Measurements from ENCODE around the gene SMARCAD1. TPM values are rescaled to one million over a fixed set of nuclear protein-coding genes. Genes with fewer than 3 reads are reported as not detected.

The SMARCAD1 gene
- total and polyA plus RNA-seq, 2 experiments from 2014 or later: 14.7 to 58.1 TPM

DNA sequence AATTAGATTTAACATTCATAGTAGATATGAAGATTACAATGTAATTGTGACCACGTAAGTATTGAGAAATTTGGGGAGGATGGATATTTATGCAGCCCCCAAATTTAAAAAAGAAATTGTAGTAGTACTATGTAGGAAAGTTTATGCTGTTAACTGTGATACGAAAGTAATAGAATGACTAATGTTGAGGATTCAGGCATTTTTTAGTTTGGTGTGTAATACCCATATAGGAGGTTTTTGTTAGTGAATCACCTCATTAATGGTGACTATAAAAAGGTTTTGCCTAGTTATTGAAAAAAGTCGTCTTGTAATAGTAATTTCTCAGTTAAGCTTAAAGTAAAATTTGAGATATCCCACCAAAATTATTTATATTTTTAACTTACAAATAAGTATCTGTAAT is 67.2 kb downstream of the SMARCAD1 start:
- Histone ChIP-seq H3K4me1 (ENCODE audit: insufficient read depth) (no peaks in the 10 kb centered on the region), H3K27me3 (no peaks in the 10 kb centered on the region), H3K79me2 (no peaks in the 10 kb centered on the region), H3K4me2 (no peak overlapping the region), H3K9me2 (replicated peaks; ENCODE audit: insufficient read depth) (no peaks in the 10 kb centered on the region), H3K36me3 (replicated peaks; ENCODE audit: insufficient read depth, low read depth) (no peaks in the 10 kb centered on the region), H3K27ac (no peak overlapping the region), H3K9me3 (ENCODE audit: low read depth) (no peaks in the 10 kb centered on the region), H4K20me1 (ENCODE audit: insufficient read depth, poor library complexity, severe bottlenecking) (no peaks in the 10 kb centered on the region), H2AFZ (no peak overlapping the region), H3K4me3 (no peak overlapping the region)
- TF ChIP-seq, protein P1, sequence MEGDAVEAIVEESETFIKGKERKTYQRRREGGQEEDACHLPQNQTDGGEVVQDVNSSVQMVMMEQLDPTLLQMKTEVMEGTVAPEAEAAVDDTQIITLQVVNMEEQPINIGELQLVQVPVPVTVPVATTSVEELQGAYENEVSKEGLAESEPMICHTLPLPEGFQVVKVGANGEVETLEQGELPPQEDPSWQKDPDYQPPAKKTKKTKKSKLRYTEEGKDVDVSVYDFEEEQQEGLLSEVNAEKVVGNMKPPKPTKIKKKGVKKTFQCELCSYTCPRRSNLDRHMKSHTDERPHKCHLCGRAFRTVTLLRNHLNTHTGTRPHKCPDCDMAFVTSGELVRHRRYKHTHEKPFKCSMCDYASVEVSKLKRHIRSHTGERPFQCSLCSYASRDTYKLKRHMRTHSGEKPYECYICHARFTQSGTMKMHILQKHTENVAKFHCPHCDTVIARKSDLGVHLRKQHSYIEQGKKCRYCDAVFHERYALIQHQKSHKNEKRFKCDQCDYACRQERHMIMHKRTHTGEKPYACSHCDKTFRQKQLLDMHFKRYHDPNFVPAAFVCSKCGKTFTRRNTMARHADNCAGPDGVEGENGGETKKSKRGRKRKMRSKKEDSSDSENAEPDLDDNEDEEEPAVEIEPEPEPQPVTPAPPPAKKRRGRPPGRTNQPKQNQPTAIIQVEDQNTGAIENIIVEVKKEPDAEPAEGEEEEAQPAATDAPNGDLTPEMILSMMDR (IDR thresholded peaks at IDR 0.05; ENCODE audit: poor library complexity): no peak
- TF ChIP-seq EZH2 (IDR thresholded peaks at IDR 0.05; ENCODE audit: borderline replicate concordance) (no peak), EZH2phosphoT487 (IDR thresholded peaks at IDR 0.05; ENCODE audit: low read depth, severe bottlenecking, unreplicated experiment) (no peak)
- no peak for DNase-seq (ENCODE audit: low spot score)
- 93% methylated on average over 3 of the region's 3 CpGs for WGBS (ENCODE audit: low lambda C conversion rate, missing lambda C conversion rate)

DNA sequence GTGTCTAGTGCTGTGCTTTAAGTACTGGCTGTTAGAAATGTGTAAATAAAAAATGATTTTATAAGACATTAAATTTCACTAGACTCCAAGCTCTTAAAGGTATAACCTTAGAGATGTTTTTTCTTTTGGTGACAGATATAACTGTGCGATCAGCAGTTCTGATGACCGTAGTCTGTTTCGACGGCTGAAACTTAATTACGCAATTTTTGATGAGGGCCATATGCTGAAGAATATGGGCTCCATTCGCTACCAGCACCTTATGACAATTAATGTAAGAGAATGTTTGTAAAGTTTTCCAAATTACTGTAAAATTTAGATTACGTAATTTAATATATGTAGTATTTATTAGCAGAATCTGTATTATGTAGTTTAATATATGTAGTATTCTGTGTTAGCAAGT is 68.5 kb downstream of the SMARCAD1 start:
- WGBS (ENCODE audit: low lambda C conversion rate, missing lambda C conversion rate): 94% methylated on average over 7 of the region's 7 CpGs
- Histone ChIP-seq H3K9me2 (replicated peaks; ENCODE audit: insufficient read depth) (no peaks in the 10 kb centered on the region), H3K79me2 (no peaks in the 10 kb centered on the region), H3K4me3 (no peak overlapping the region), H2AFZ (no peak overlapping the region), H3K4me2 (no peak overlapping the region), H4K20me1 (ENCODE audit: insufficient read depth, poor library complexity, severe bottlenecking) (no peaks in the 10 kb centered on the region), H3K4me1 (ENCODE audit: insufficient read depth) (no peaks in the 10 kb centered on the region), H3K36me3 (replicated peaks; ENCODE audit: insufficient read depth, low read depth) (peaks cover 3% of the 10 kb centered on the region), H3K27me3 (no peaks in the 10 kb centered on the region), H3K9me3 (ENCODE audit: low read depth) (no peaks in the 10 kb centered on the region), H3K27ac (no peak overlapping the region)
- DNase-seq (ENCODE audit: low spot score): no peak
- TF ChIP-seq, protein P1 (IDR thresholded peaks at IDR 0.05; ENCODE audit: poor library complexity): no peak
- TF ChIP-seq EZH2 (IDR thresholded peaks at IDR 0.05; ENCODE audit: borderline replicate concordance) (no peak), EZH2phosphoT487 (IDR thresholded peaks at IDR 0.05; ENCODE audit: low read depth, severe bottlenecking, unreplicated experiment) (no peak)

DNA sequence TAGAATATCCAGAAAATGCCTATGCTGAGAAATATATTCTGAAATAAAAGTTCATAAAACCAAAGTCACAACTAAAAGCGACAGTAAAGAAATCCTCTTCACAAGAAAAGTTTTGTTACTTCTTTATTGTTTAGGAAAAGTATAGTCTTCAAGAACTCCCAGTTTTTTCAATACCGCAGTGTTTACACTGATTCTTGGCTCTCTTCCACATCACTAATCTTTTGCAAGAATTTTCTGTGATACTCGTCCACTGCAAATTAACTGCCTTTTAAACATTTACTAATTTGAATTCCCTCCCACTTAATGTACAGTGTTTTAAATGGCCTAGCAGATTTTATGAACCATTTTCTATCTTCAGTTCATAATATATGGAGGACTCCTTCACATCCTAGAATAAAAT is 69.9 kb downstream of the SMARCAD1 start:
- no peaks in the 10 kb centered on the region for H4K20me1 ChIP-seq (ENCODE audit: insufficient read depth, poor library complexity, severe bottlenecking)
- no peaks in the 10 kb centered on the region for H3K9me3 ChIP-seq (ENCODE audit: low read depth)
- H3K36me3 ChIP-seq (replicated peaks; ENCODE audit: insufficient read depth, low read depth): peaks cover 5% of the 10 kb centered on the region
- TF ChIP-seq EZH2phosphoT487 (IDR thresholded peaks at IDR 0.05; ENCODE audit: low read depth, severe bottlenecking, unreplicated experiment) (no peak), EZH2 (IDR thresholded peaks at IDR 0.05; ENCODE audit: borderline replicate concordance) (no peak)
- no peaks in the 10 kb centered on the region for H3K9me2 ChIP-seq (replicated peaks; ENCODE audit: insufficient read depth)
- H3K4me1 ChIP-seq (ENCODE audit: insufficient read depth): no peaks in the 10 kb centered on the region
- DNase-seq (ENCODE audit: low spot score): no peak
- H3K4me3 ChIP-seq: no peak overlapping the region
- no peak overlapping the region for H3K27ac ChIP-seq
- no peak overlapping the region for H3K4me2 ChIP-seq
- H3K79me2 ChIP-seq: no peaks in the 10 kb centered on the region
- 65% methylated on average over 3 of the region's 3 CpGs for WGBS (ENCODE audit: low lambda C conversion rate, missing lambda C conversion rate)
- no peak overlapping the region for H2AFZ ChIP-seq
- H3K27me3 ChIP-seq: no peaks in the 10 kb centered on the region

DNA sequence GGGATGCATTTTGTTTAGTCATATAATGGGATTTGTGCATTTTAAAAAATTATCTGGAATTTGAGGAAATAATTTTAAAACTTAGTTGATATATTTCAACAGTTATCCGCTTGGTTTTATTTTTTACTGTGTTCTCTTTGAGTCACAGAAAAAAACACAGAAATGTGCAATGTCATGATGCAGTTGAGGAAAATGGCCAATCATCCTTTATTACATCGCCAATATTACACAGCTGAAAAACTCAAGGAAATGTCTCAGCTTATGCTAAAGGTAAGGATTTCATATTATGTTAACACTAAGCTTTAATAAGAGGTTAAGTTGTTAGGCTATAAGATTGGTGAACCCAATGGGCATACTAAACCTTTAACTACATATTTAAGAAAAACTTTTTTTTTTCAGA is 71.1 kb downstream of the SMARCAD1 start:
- Histone ChIP-seq H3K79me2 (no peaks in the 10 kb centered on the region), H4K20me1 (ENCODE audit: insufficient read depth, poor library complexity, severe bottlenecking) (no peaks in the 10 kb centered on the region), H3K4me3 (no peak overlapping the region), H3K4me1 (ENCODE audit: insufficient read depth) (no peaks in the 10 kb centered on the region), H3K27ac (no peak overlapping the region), H3K27me3 (no peaks in the 10 kb centered on the region), H3K9me2 (replicated peaks; ENCODE audit: insufficient read depth) (no peaks in the 10 kb centered on the region), H3K4me2 (no peak overlapping the region), H2AFZ (no peak overlapping the region), H3K9me3 (ENCODE audit: low read depth) (no peaks in the 10 kb centered on the region), H3K36me3 (replicated peaks; ENCODE audit: insufficient read depth, low read depth) (peaks cover 5% of the 10 kb centered on the region)
- WGBS (ENCODE audit: low lambda C conversion rate, missing lambda C conversion rate): 98% methylated on average over 2 of the region's 2 CpGs
- DNase-seq (ENCODE audit: low spot score): no peak
- TF ChIP-seq, protein P1 (IDR thresholded peaks at IDR 0.05; ENCODE audit: poor library complexity): no peak
- TF ChIP-seq EZH2 (IDR thresholded peaks at IDR 0.05; ENCODE audit: borderline replicate concordance): no peak
- no peak for TF ChIP-seq EZH2phosphoT487 (IDR thresholded peaks at IDR 0.05; ENCODE audit: low read depth, severe bottlenecking, unreplicated experiment)
